KMS-11 (cell line): Measurements from ENCODE around the gene SOCS1.

Experiments used
- H2AFZ ChIP-seq: fragments of 200-600 bp; sonication (generic); 2 replicates; pipeline ENCODE4 v1.6.1; 2016; ENCODE audit warnings: antibody characterized with exemption, mixed run types, low read depth
- H3K27ac ChIP-seq: fragments of 200-600 bp; sonication (generic); 2 replicates; pipeline ENCODE4 v1.6.1; 2016; ENCODE audit warnings: mild to moderate bottlenecking, mixed run types
- H3K27me3 ChIP-seq: fragments of 200-600 bp; sonication (generic); 2 replicates; pipeline ENCODE4 v1.6.1; 2017; ENCODE audit warnings: mild to moderate bottlenecking, low read depth, mixed run types, moderate library complexity; ENCODE audit not compliant: insufficient read depth
- H3K36me3 ChIP-seq: fragments of 200-600 bp; sonication (generic); 2 replicates; pipeline ENCODE4 v1.6.1; 2017; ENCODE audit warnings: mild to moderate bottlenecking, mixed run types; ENCODE audit not compliant: insufficient read depth
- H3K4me1 ChIP-seq: fragments of 200-600 bp; sonication (generic); 2 replicates; pipeline ENCODE4 v1.6.1; 2016; ENCODE audit warnings: mild to moderate bottlenecking, low read depth, mixed run types; ENCODE audit not compliant: poor library complexity, severe bottlenecking
- H3K4me2 ChIP-seq: fragments of 200-600 bp; sonication (generic); 2 replicates; pipeline ENCODE4 v1.7.0; 2016; ENCODE audit warnings: mild to moderate bottlenecking, mixed run types
- H3K4me3 ChIP-seq: fragments of 200-600 bp; sonication (generic); IDR thresholded peaks from 2 replicates; pipeline ENCODE4 v1.6.1; 2017; ENCODE audit warnings: low read depth, low read length, mixed read lengths; ENCODE audit not compliant: insufficient read depth
- H3K79me2 ChIP-seq: fragments of 200-600 bp; sonication (generic); 2 replicates; pipeline ENCODE4 v1.6.1; 2016; ENCODE audit warnings: low read depth, mixed run types; ENCODE audit not compliant: insufficient read depth
- H3K9ac ChIP-seq: fragments of 200-600 bp; sonication (generic); 2 replicates; pipeline ENCODE4 v1.6.1; 2016; ENCODE audit warnings: mild to moderate bottlenecking, mixed run types
- H4K20me1 ChIP-seq: fragments of 200-600 bp; sonication (generic); 2 replicates; pipeline ENCODE4 v1.6.1; 2016; ENCODE audit warnings: mild to moderate bottlenecking, mixed run types; ENCODE audit not compliant: insufficient read depth
- CTCF ChIP-seq: fragments of 200-600 bp; sonication (generic); conservative IDR thresholded peaks from 2 replicates; pipeline ENCODE4 v1.6.1; 2017; ENCODE audit warnings: low read depth, mild to moderate bottlenecking, antibody characterized with exemption, low read length, moderate library complexity, mixed read lengths

The SOCS1 gene

DNA sequence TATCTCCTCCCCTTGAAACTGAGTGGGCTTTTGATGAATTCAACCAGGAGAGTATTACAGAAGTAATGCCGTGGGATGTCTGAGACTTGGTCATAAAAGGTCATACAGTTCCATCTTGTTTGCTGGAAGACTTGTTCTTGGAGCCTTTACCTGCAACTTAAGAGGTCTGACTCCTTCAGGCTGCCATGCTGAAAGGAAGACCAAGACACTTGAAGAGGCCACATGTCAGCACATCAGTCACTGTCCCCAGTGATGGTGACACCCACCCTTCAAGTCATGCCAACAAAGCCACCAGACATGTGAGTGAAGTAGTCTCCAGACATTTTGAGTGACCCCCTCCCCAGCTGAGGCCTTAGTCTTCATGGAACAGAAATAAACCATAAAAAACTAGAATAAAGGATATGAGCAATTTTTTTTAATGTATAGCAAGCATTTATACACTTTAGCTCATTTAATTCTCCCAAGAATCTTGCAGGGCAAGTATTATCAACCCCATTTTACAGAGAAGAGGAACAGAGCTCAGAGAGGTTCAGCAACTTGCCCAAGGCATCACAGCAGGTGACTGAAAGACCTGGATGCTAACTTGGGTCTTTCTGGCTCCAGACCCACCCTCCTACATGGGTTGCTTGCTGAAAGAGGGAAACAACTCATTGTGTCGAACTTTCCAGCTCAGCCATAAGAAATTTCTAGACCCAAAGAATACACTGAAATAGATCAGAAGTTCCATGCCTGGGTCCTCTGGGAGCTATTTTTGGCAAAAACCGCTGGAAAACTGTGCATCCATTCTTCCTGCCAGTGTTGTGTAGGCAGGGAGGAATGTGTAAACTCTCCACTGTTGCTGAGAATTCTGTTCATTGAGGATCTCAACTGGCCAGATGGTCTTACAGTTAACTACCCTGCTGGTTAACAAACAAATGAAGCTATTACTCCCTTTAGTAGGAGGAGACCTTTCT, 38.1 kb downstream of the SOCS1 start:
- H3K4me1 ChIP-seq: no peaks in the 10 kb centered on the region
- H3K27ac ChIP-seq: no peak overlapping the region
- no peak overlapping the region for H3K9ac ChIP-seq
- TF ChIP-seq CTCF: no peak
- no peaks in the 10 kb centered on the region for H3K79me2 ChIP-seq
- H3K36me3 ChIP-seq: no peaks in the 10 kb centered on the region
- H3K4me3 ChIP-seq: no peak overlapping the region
- no peak overlapping the region for H2AFZ ChIP-seq
- H3K4me2 ChIP-seq: no peak overlapping the region
- no peaks in the 10 kb centered on the region for H4K20me1 ChIP-seq
- no peaks in the 10 kb centered on the region for H3K27me3 ChIP-seq

DNA sequence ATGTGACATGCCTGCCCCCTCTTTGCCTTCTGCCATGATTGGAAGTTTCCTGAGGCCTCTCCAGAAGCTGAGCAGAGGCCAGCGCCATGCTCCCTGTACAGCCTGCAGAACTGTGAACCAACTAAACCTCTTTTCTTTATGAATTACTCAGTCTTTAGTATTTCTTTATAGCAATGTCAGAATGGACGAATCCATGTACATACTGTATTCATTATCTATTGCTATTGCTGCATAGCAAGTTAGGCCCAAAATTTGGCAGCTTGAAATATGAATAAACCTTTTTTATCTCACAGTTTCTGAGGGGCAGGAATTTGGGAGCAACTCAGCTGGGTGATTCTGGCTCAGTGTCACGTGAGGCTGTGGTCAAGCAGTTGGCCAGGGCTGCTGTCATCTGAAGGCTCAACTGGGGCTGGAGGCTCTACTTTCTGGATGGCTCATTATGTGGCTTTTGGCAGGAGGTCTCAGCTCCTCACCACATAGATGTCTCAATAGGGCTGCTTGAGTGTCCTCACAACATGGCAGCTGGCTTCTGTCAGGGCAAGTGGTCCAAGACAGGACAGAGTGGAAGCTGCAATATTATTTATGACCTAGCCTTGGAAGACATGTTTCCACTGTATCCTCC, 40.0 kb downstream of the SOCS1 start:
- no peaks in the 10 kb centered on the region for H3K4me1 ChIP-seq
- no peaks in the 10 kb centered on the region for H4K20me1 ChIP-seq
- no peaks in the 10 kb centered on the region; the same call in 1 of the 2 replicates for H3K27me3 ChIP-seq
- no peaks in the 10 kb centered on the region for H3K36me3 ChIP-seq
- no peak overlapping the region for H2AFZ ChIP-seq
- no peak overlapping the region for H3K27ac ChIP-seq
- no peaks in the 10 kb centered on the region for H3K79me2 ChIP-seq
- H3K4me3 ChIP-seq: no peak overlapping the region
- no peak for TF ChIP-seq CTCF
- H3K4me2 ChIP-seq: no peak overlapping the region
- H3K9ac ChIP-seq: no peak overlapping the region

DNA sequence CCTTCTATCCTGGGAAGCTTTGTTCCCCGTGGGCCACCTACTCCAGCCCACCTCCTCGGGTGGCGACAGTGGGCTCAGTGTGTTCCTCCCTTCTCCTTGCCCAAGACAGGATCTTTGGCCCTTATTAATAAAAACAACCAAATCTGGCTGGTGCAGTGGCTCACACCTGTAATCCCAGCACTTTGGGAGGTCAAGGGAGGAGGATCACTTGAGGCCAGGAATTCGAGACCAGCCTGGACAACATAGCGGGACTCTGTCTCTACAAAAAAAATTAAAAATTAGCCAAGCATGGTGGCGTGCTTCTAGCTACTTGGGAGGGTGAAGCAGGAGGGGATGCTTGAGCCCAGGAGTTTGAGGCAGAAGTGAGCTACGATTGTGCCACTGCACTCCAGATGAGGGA, 42.2 kb downstream of the SOCS1 start:
- Histone ChIP-seq H3K4me3 (no peak overlapping the region), H3K79me2 (no peaks in the 10 kb centered on the region), H3K4me1 (no peaks in the 10 kb centered on the region), H3K36me3 (no peaks in the 10 kb centered on the region), H3K27ac (no peak overlapping the region), H2AFZ (no peak overlapping the region), H4K20me1 (no peaks in the 10 kb centered on the region), H3K9ac (no peak overlapping the region), H3K27me3 (no peaks in the 10 kb centered on the region; the same call in 1 of the 2 replicates), H3K4me2 (no peak overlapping the region)
- TF ChIP-seq CTCF: no peak

DNA sequence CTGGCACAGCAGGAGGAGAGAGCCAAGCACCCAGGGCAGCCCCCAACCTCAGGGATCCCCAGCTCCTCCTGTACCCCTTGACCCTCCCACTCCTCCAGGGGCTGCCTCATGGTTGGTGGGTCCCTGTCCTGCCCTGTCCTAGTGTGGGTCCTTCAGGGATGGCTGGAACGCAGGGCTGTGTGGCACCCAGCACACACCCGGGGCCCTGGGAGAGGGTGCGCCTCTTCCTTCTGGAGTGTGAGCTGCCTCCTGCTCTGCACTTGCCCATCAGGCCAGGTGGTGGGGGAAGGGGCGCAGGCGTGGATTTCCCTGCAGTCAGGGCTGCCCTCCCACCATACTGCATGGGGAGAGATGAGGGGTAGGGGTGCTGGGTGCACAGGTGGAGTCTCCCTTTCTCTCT, 42.6 kb downstream of the SOCS1 start:
- Histone ChIP-seq H4K20me1 (no peaks in the 10 kb centered on the region), H2AFZ (no peak overlapping the region), H3K27ac (no peak overlapping the region), H3K27me3 (no peaks in the 10 kb centered on the region; the same call in 1 of the 2 replicates), H3K9ac (no peak overlapping the region), H3K4me2 (no peak overlapping the region), H3K4me1 (no peaks in the 10 kb centered on the region), H3K79me2 (no peaks in the 10 kb centered on the region), H3K4me3 (no peak overlapping the region), H3K36me3 (no peaks in the 10 kb centered on the region)
- TF ChIP-seq CTCF: no peak
